Kidney epithelial cell (primary cell): ENCODE data around the gene NTMT1. TPM values are rescaled to one million over a fixed set of nuclear protein-coding genes. Genes with fewer than 3 reads are reported as not detected.

Experiments used
- DNase-seq: peaks from one replicate; pipeline ENCODE4 v3.0.0-alpha.2; 2010; ENCODE audit warnings: low read depth
- H3K27me3 ChIP-seq: 2 replicates; pipeline ENCODE4 v1.6.0; 2011; ENCODE audit warnings: low read length; ENCODE audit not compliant: control insufficient read depth, insufficient read depth
- H3K36me3 ChIP-seq: 2 replicates; pipeline ENCODE4 v1.5.1; 2011; ENCODE audit warnings: low read length; ENCODE audit not compliant: control insufficient read depth, insufficient read depth
- H3K4me3 ChIP-seq: 2 replicates; pipeline ENCODE4 v1.5.1; 2011; ENCODE audit warnings: low read depth, mild to moderate bottlenecking, control low read depth, low read length
- CTCF ChIP-seq: IDR thresholded peaks from 2 replicates; pipeline ENCODE4 v1.5.1; 2011; ENCODE audit warnings: mild to moderate bottlenecking, moderate library complexity, low read length, control low read depth, inconsistent platforms; ENCODE audit not compliant: insufficient read depth, poor library complexity, severe bottlenecking
- total RNA-seq: library from RNA; depleted of rRNA; stranded (reverse); fragments of >200 nt; gene quantifications from 2 replicates; pipeline ENCODE4 v1.2.3, GENCODE V29; 2015

NTMT1 gene
- total RNA-seq, 1 donor from 2014 or later, result 52.6 TPM

- no peak overlapping the region for H3K4me3 ChIP-seq
- TF ChIP-seq CTCF, result no peak
- H3K36me3 ChIP-seq, result no peaks in the 10 kb centered on the region
- H3K27me3 ChIP-seq, result peaks cover 42% of the 10 kb centered on the region
- DNase-seq, result no peak
Observed at GRCh38 chr9:129669946-129670345, 44.0 kb downstream of the NTMT1 start.

GRCh38 chr9:129671065-129671464 is 45.1 kb downstream of the NTMT1 start:
- H3K36me3 ChIP-seq, result no peaks in the 10 kb centered on the region
- H3K27me3 ChIP-seq, result peaks cover 47% of the 10 kb centered on the region
- no peak overlapping the region for H3K4me3 ChIP-seq
- TF ChIP-seq CTCF, result no peak
- no peak for DNase-seq

GRCh38 chr9:129671519-129671918 is 45.6 kb downstream of the NTMT1 start:
- no peak for TF ChIP-seq CTCF
- Histone ChIP-seq H3K27me3 (peaks cover 47% of the 10 kb centered on the region), H3K4me3 (no peak overlapping the region), H3K36me3 (no peaks in the 10 kb centered on the region)
- no peak for DNase-seq

GRCh38 chr9:129672702-129673101 is 46.7 kb downstream of the NTMT1 start:
- TF ChIP-seq CTCF, result no peak
- Histone ChIP-seq H3K36me3 (no peaks in the 10 kb centered on the region), H3K4me3 (no peak overlapping the region), H3K27me3 (peaks cover 48% of the 10 kb centered on the region)
- DNase-seq, result no peak

- DNase-seq, result no peak
- H3K4me3 ChIP-seq, result no peak overlapping the region
- peaks cover 52% of the 10 kb centered on the region for H3K27me3 ChIP-seq
- TF ChIP-seq CTCF, result no peak
- H3K36me3 ChIP-seq, result no peaks in the 10 kb centered on the region
Observed at GRCh38 chr9:129673602-129674001, 47.6 kb downstream of the NTMT1 start.

- Histone ChIP-seq H3K36me3 (no peaks in the 10 kb centered on the region), H3K4me3 (no peak overlapping the region), H3K27me3 (peaks cover 58% of the 10 kb centered on the region)
- TF ChIP-seq CTCF, result no peak
- DNase-seq, result no peak
Observed at GRCh38 chr9:129674229-129674628, 48.3 kb downstream of the NTMT1 start.
